Measurements from ENCODE around the gene CCT6B.
"Not testable (repeated sequence)": the region's sequence is repeated elsewhere in the genome, so short reads cannot be mapped to it uniquely, and the experiment has no call there.

The CCT6B gene

DNA sequence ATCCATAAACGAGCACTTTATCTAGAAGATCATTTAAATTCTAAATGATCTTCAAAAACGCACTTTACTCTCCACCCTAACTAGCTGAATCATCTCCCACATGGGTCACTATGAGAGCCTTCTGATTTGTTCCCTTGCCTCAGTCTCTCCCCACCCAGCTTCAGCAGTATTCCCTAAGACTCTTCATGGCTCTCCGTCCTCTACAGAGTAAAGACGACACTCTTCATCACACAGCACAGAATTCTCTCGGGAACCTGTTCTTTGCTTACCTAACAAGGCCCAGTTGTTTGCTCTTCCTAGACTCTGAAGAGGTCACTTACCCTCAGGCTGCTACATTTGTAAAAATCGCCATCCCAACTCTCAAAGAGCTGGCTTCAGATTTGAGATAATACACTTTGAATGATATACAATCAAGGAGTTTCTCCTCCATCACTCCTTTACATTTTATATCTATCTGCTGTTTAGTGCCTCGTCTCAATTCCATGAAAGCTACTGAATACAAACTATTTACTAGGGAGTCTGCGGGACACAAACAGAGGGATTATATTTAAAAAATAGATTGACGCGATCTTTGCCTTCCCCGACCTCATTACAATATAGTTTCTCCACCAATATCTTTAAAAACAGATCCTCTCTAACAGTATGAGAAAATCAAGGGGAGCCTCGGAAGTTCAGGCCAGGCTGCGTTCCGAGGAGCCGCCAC is 18.5 kb upstream of the CCT6B start:
- no peak for DNase-seq

DNA sequence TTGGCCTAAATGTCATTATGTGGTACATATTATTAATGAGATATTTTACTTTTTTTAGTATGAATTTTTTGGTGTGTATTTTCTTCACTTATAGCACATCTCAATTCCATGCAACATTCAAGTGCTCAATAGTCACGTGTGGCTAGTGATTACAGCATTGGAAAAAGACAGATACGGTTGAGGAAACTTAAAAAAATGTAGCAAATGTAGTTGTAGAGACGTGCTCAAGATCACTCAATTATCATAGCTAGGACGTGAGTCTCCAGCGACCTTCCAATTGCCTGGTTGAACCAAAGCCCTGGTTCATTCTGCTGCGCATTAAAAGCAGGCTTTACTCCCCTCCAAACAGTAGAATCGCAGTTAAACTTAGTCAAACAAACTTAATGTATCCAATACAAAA is 17.9 kb upstream of the CCT6B start:
- DNase-seq, result no peak

DNA sequence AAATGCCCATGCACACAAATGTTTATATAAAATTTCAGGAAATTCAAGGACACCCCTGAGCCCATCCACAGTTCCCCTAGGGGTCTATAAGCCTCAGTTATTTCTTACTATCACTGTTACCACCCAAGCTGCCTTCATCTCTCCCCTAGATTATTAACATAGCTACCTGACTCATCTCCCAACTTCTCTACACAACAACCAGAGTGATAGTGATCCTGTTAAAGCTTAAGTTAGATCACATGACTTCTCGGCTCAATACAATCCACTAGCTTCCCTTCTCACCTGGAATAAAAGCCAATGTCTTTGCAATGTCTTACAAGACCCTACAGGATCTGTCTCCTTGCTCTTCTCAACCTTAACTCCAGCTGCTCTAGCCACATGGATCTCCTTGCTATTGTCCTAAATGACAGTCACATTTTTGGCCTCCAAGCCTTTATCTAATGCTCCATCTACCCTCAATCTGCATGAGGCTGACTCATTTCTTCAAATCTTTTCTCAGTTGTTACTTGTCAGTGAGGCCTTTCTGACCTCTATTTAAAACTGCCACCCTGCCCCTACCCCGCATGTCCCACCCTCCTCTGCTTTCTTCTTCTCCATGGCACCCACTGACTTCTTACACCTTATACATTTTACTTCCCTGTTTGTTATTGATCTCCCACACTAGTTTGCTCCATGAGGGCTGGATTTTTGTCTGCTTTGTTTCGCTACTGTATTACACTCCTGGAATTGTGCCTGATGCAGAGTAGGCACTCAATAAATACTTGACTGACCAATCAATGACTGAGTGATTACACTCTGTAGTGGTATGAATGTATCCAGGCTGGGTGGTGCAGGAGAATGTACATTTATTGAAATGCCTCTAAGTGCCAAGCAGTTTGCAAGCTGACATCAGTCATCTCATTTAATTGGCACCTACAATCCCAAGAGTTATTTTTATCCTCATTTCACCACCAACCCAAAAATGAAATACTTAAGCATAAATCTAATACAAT is 13.8 kb upstream of the CCT6B start:
- DNase-seq, result no peak

DNA sequence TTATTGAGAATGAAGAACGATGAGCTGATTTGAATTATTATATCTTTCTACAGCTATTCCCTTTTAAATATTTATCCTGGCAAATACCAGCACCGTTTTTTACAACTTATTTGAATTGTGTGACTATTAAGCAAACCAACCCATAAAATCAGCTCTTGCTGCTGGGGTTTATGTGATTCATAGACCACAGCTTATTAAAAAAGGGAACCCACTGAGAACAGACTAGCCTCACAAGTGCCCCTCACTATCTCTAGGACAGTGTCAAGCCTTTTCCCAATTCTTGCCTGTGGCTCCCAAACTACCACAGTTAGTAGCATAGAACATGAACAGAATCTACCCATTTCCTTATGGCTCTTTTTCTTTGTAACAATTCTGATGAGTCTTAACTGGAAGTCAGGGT is 12.9 kb upstream of the CCT6B start:
- no peak for DNase-seq

DNA sequence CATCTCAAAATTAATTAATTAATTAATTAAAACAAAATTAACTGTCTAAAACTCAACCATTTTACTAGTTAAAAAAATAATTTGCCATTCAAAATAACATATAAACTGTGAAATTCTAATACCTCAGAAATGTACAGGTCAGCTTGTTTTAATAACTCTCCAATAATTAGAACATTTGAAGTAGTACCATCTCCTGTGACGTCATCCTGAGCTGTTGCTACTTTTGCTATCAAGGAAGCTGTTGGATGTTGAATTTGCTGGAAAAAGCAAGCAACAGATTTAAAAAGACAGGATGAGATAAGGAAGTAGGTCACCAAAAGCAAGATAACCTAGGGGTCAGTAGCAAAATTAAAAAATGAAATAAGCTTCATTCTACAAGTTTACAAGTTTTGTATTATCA is 2.8 kb downstream of the CCT6B start:
- DNase-seq, result no peak

DNA sequence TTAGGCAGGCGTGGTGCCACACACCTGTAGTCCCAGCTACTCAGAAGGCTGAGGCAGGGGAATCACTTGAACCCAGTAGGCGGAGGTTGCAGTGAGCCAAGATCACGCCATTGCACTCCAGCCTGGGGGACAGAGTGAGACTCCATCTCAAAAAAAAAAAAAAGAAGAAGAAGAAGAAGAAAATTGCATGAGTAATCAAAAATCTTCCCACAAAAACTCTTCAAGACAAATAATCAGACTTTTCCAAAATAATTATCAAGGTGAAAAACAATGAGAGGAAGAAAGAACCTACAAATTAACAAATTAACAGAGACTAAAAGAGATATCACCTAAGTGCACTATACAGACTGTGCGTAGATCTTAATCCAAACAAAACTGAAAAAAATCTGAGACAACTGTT is 10.5 kb downstream of the CCT6B start:
- DNase-seq, result not testable (repeated sequence)

DNA sequence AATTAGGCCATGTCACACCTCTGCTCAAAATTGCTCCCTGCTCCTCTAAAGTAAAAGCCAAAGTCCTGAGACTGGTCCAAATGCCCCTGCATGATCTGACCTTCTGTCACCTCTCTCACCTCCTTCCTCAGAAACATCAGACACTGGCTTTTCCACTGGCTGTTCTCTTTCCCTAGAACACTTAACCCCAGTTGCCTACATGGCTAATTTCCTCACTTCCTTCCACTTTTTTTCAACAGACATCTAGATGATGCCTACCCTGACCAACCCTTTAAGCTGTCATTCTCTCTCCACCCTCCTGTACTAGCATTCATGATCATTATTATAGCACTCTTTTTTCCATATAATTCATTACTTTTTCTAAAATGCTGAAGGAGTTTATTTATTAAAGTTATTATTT is 31.0 kb downstream of the CCT6B start:
- DNase-seq, result no peak

DNA sequence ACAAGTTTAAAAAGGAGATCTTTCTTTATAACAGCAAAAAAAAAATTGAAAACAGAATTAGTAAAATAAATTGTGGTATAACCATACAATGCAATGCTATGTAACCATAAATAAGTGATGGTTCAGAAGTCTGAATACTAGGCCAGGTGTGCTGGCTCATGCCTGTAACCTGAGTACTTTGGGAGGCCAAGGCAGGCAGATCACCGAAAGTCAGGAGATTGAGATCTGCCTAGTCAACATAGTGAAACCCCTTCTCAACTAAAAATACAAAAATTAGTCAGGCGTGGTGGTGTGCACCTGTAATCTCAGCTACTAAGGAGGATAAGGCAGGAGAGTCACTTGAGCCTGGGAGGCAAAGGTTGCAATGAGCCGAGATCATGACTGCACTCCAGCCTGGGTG is 34.6 kb downstream of the CCT6B start:
- DNase-seq, result no peak

DNA sequence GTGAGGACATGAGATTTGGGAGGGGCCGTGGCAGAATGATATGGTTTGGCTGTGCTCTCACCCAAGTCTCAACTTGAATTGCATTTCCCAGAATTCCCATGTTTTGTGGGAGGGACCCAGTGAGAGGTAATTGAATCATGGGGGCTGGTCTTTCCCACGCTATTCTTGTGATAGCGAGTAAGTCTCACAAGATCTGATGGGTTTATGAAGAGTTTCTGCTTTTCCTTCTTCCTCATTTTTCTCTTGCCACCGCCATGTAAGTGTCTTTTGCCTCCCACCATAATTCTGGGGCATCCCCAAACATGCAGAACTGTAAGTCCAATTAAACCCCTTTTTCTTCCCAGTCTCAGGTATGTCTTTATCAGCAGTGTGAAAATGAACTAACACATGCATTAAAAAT is 40.6 kb downstream of the CCT6B start:
- DNase-seq, result no peak

DNA sequence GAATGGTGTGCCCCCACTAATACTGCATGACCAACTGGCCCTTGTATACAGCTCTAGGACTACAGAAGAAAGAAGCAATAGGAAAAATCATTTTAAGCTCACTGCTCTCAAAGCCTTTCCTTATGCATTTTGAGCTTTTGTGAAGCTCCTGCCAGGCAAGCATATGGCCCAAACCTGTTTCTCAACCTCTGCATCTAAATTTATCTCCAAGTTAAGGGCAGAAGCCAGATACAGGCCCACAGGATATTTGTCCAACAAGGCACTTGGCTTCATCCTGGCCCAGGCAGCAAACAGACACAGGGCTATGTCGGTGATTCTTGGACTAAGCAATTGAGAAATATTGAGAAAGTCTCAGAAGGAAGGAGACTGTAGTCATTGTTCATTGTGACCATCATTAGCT is 43.9 kb downstream of the CCT6B start:
- no peak for DNase-seq

DNA sequence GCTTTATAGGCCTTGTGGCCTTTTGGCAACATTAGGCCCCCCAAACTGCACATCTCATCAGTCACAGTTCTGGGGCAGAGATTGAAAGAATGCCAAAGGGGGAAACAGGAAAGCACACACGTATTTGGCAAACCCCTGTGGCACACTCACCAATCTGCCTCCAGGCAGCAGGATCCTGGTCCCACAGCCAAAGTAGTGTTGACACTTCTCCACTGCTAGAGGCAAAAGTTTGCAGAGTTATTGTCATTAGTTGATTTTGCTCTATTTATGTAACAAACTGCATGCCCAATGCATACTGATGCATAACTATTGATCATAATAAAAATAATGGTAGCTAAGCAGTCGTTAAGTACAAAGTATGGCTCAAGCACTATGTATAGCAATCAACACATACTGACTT is 45.1 kb downstream of the CCT6B start:
- no peak for DNase-seq

DNA sequence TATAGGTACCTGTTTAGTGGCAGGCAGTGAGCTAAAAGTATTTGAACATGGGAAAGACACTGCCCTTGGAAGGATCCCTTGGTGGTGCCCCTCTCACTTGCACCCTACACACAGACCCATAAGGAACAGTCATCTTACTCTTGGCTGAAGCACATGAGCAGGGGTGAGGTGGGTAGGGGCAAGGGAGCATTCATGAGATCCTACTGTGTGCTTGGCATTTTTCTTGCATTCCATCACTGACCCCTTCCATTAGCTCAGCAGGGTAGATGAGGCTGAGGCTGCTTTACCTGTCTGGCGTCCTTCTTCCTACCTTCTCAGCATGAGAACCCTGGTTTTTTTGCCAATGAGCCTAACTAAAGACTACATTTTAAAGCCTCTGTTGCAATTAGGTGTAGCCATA is 48.3 kb downstream of the CCT6B start:
- no peak for DNase-seq

DNA sequence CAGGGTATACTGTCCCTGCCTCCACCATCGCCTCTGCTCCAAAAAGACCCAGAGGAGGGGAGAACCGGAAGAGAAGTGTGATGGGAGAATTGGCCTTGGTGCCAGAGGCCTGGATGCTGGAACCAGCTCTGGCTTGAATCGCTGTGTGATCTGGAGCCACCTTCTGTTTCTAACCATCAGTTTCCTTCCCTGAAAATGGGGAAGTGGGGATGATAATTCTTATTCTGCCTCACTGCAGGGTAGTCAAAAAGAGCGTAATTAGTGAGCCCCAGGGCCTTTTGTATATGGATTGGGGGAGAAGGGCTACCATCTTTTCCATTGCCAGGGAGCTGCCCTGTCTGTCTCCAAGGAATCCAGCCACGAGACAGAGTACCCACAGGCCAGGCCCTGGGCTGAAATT is 52.2 kb downstream of the CCT6B start:
- no peak for DNase-seq

DNA sequence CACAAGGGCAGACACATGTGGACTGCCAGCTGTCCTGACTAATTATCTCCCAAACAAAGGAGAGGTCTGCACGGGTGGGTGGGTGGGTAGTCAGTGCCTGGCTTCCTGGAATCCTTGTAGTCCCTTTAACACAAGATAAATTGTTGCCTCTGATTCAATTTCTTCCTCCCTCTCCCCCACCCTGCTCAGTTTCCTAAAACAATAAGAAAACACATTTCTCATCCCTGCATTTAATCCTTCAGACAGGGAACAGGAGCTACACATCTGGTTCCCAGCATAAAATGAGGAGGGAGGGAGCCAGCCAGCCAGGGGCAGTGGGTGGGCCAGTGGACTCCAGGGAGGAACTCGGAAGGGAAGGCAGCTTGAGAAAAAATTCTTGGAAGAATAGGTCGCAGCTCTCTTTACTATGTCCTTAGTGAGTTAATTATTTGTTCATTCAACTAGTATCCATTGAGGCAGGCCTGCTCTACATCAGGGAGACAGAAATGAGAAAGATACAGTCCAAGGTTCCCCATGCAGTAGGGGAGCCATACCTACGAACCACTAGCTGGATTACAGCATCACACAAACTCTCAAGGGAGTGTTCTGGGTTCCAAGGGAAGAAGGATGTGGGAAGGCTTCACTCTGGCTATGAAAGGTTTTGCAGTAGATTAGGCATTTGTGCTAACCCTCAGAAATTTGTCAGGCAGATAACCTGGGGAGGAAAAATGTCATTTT is 58.3 kb downstream of the CCT6B start:
- no peak for DNase-seq

DNA sequence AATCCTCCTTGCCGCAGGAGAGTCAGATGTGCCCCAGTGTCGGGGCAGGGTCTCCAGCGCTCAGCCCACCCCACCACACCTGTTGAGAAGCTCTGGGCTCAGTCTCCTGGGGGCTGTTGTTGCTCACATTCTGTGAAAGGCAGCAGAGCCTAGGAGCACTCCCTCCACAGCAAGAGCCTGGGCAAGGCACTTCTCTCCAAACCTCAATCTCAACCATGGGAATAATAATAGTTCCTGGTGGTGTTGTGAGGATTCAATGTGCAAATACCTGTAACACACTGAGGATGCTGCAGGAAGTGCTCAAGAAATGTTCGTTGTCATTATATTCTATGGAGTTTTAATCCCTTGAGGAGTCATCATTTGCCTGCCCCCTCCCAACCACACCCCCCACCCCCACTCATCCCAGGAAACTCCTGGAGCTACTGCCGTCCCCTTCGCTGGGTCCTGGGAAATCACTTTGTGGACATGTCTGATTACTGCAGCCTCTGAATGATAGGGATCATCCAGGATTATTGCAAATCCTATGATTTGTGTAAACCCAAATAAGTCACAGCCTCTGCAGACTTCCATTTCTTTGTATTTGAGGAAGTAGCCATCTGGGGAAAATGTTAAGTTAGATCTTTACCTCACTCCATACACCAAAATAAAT is 61.5 kb downstream of the CCT6B start:
- no peak for DNase-seq

DNA sequence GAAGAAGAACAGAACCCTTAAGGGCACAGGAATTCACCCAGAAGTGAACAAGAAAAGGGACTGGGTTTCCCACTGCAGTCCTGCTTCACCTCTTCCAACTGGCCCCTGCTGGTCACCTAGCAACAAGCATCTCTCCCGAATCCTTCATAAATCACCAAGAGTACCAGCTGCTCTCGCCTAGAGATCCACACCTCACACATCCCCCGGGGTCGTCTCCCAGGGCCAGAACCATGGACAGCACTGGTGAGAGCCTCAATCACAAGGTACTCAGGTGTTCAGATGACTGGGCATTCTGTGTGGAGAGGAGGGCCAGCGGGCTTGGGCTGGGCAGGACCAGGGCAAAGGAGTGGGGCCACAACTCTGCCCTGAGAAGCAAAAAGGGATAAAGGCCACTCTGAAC is 65.9 kb downstream of the CCT6B start:
- no peak for DNase-seq

DNA sequence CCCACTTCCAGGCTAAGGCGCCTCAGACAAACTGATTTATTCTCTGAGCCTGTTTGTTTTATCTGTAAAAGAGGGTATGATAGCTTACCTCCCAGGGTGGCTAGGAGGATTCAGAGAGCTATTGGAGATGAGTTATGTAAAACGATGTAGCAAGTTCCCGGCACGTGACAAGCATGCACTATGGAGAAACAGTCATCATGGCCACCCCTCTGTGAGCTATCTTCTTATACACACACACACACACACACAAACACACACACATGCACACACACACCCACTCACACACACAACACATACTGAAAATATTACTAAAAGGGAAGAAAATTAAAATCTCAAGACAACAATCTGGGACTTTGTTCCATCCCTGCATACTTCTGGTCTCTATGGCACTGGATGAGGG is 66.3 kb downstream of the CCT6B start:
- no peak for DNase-seq

DNA sequence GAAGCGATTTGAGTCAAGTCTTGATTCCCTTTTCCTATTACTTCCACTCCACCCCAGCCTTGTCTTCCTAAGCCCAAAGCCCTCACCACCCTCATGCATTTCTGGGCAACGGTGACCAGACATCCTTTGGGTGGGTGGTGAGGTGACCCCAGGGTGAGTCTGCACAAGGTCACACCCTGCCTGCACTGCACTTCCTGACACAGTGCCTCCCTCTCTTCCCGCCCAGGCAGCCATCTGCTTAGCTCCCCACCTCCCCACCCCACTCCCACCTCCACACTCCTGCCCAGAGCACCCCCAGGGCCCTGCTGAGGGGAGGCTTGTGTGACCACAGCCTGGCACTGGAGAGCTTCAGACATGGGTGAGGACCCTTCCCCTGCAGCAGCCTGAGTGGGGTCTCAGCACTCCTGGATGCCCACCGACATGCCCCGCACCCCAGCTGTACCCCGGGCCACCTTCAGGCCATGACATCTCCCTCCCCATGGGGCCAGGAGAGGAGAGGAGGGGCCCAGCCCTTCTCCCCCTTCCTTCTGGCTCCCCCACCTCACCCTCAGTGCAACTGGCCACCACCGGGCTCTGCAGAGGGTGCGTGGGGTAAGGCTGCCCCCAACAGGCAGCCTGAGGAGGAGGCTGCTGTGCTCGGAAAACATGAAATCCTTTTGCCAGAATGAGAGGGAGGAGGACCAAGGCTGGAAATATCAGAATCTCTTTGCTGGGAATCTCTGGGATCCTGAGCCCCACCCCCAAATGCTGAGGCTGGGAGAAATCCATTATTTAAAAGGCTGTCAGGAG is 68.6 kb downstream of the CCT6B start:
- peak; percentile 12 for DNase-seq

DNA sequence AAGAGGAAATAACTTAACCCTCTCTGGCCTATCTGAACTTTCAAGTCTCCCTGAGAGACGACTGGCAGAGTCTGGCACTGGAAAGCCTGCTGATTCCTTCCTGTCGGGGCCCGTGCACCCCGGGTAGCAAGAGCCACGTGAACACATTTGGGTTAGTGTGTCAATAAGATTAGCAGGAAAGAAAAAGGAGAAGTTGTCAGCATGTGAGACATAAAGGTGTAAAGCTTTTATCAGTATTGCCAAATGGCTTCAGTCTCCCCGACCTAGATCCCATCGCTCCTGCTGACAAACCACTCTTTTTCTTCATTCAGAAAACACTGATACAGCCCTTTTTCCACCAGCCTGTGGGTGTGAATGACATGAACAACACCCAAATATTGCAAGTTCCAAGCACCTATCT is 74.4 kb downstream of the CCT6B start:
- no peak for DNase-seq

DNA sequence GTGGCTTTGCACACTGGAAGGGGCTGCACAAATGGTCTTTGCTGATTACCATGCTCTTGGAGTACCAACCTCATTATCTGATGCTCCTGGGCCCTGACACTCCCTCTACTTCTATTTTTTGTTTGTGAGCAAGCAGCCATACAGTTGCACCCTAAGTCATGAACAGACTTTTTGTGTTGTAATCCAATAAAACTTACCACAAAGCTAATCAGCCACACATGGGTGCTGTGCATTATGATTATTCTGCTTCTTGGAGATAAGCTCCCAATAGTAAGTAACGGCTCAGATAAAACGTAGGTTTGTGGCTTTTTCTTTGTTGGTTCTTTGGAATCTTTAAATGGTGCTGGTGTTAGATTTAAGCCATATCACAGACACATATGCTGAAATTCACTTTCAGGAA is 76.2 kb downstream of the CCT6B start:
- no peak for DNase-seq

DNA sequence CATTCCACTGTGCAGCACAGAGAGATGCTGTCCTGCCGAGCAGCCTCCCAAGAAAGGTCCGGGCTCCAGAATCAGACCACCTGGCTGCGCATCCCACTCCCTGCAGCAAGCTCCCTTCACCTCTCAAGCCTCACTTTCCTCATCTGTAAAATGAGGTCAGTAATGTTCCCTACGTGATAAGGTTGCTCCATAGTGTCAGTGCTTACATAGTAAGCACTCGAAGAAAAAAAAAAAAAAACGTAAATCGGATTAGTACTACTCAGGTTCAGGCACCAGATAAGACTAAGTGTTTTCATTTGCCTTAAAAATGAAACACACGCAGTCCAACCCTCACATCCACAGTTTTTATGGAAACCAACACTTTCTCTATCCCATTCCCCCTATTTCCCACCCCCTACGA is 76.7 kb downstream of the CCT6B start:
- no peak for DNase-seq
